Esophagus muscularis mucosa (tissue), 4 donors: ENCODE data around the gene PAK1IP1.

Source experiments
- CTCF ChIP-seq, 3 experiments: fragments of 200-600 bp in 2 of 3; fragments of 450-650 bp in 1 of 3; sonication (generic) in 2 of 3; IDR thresholded peaks; one replicate each; pipeline ENCODE4 v1.5.1; 2017 to 2019; ENCODE audit warnings: antibody characterized with exemption in 3 of 3, mild to moderate bottlenecking in 2 of 3, moderate library complexity in 1 of 3
- EP300 ChIP-seq: sonication (generic); formaldehyde crosslinking; IDR thresholded peaks from one replicate; pipeline ENCODE4 v1.6.1; 2017; ENCODE audit warnings: antibody characterized with exemption
- POLR2A ChIP-seq: fragments of 450-650 bp; IDR thresholded peaks from one replicate; pipeline ENCODE4 v1.6.1; 2017; ENCODE audit warnings: antibody characterized with exemption, moderate library complexity, mild to moderate bottlenecking, low read depth

GRCh38 chr6:10746915-10747250 is 52.1 kb downstream of the PAK1IP1 start:
- TF ChIP-seq CTCF (IDR thresholded peaks at IDR 0.05) (no peak), EP300 (no peak), POLR2A (no peak)
